Ramos (cell line): ENCODE results near the gene POLR2M.

Source experiments
- in situ Hi-C: fragments of 300-500 bp; cut with MboI; formaldehyde crosslinking; loops from one replicate; pipeline ENCODE4 v1.14.3; 2022; ENCODE audit warnings: low sequenced_read_pairs; ENCODE audit not compliant: unreplicated experiment

POLR2M gene

GRCh38 chr15:57706405-57707209 is at the start of gene POLR2M:
Gene POLR2M (plus strand): TSS chr15:57706714. CDS start chr15:57706843, 129 bp downstream.
- in situ Hi-C loops = no loop called here

- in situ Hi-C loops = no loop called here
These were observed 48.9 kb upstream of the POLR2M start for GRCh38 chr15:57657619-57658018.

- in situ Hi-C loops = no loop called here
These were observed 44.3 kb upstream of the POLR2M start for GRCh38 chr15:57662091-57662744.

GRCh38 chr15:57662802-57663201 is 43.7 kb upstream of the POLR2M start:
- in situ Hi-C loops = no loop called here

GRCh38 chr15:57663262-57663661 is 43.3 kb upstream of the POLR2M start:
- in situ Hi-C loops = no loop called here

- in situ Hi-C loops = no loop called here
These were observed 41.3 kb upstream of the POLR2M start for GRCh38 chr15:57665194-57665593.

- in situ Hi-C loops = no loop called here
These were observed 40.6 kb upstream of the POLR2M start for GRCh38 chr15:57665939-57666338.

- in situ Hi-C loops = no loop called here
These were observed 39.2 kb upstream of the POLR2M start for GRCh38 chr15:57667171-57667849.

GRCh38 chr15:57668016-57668415 is 38.5 kb upstream of the POLR2M start:
- in situ Hi-C loops = no loop called here

GRCh38 chr15:57671636-57672035 is 34.9 kb upstream of the POLR2M start:
- in situ Hi-C loops = no loop called here

GRCh38 chr15:57675481-57676181 is 30.9 kb upstream of the POLR2M start:
- in situ Hi-C loops = no loop called here

GRCh38 chr15:57676585-57676984 is 29.9 kb upstream of the POLR2M start:
- in situ Hi-C loops = no loop called here

GRCh38 chr15:57677204-57677603 is 29.3 kb upstream of the POLR2M start:
- in situ Hi-C loops = no loop called here

GRCh38 chr15:57680021-57680420 is 26.5 kb upstream of the POLR2M start:
- in situ Hi-C loops = no loop called here

- in situ Hi-C loops = no loop called here
These were observed 25.5 kb upstream of the POLR2M start for GRCh38 chr15:57681011-57681410.

- in situ Hi-C loops = no loop called here
These were observed 23.0 kb upstream of the POLR2M start for GRCh38 chr15:57683481-57683880.

GRCh38 chr15:57684491-57685151 is 21.9 kb upstream of the POLR2M start:
- in situ Hi-C loops = no loop called here

- in situ Hi-C loops = no loop called here
These were observed 21.0 kb upstream of the POLR2M start for GRCh38 chr15:57685306-57686095.

GRCh38 chr15:57686657-57687056 is 19.9 kb upstream of the POLR2M start:
- in situ Hi-C loops = no loop called here
